ENCODE measurements around the gene FAM163B.

- TF ChIP-seq CTCF (IDR thresholded peaks at IDR 0.05; ENCODE audit: poor library complexity) (no peak), EZH2 (IDR thresholded peaks at IDR 0.05; ENCODE audit: borderline replicate concordance) (no peak), EZH2phosphoT487 (IDR thresholded peaks at IDR 0.05; ENCODE audit: low read depth, severe bottlenecking, unreplicated experiment) (no peak)
These were observed 73.1 kb downstream of the FAM163B start for GRCh38 chr9:133536080-133536479.

Data from hepatocyte (in vitro differentiated cells).